A172 (cell line): Measurements from ENCODE around the gene SYVN1. TPM values are rescaled to one million over a fixed set of nuclear protein-coding genes. Genes with fewer than 3 reads are reported as not detected.
"Not testable (repeated sequence)": the region's sequence is repeated elsewhere in the genome, so short reads cannot be mapped to it uniquely, and the experiment has no call there.

Experiments
- DNase-seq: peaks from one replicate; pipeline ENCODE4 v3.0.0-alpha.2; 2015; ENCODE audit warnings: low spot score
- total RNA-seq: library from RNA; depleted of rRNA; stranded (reverse); fragments of >200 nt; shearing (Covaris generic); gene quantifications from 2 replicates; pipeline ENCODE4 v1.2.3, GENCODE V29; 2014

The SYVN1 gene
- total RNA-seq, 1 experiment from 2014 or later = 30.6 TPM

GRCh38 chr11:65127473-65128181 lies 6.7 kb downstream of the SYVN1 start:
- no peak for DNase-seq

GRCh38 chr11:65126624-65127274 lies 7.6 kb downstream of the SYVN1 start:
- DNase-seq = no peak

DNA sequence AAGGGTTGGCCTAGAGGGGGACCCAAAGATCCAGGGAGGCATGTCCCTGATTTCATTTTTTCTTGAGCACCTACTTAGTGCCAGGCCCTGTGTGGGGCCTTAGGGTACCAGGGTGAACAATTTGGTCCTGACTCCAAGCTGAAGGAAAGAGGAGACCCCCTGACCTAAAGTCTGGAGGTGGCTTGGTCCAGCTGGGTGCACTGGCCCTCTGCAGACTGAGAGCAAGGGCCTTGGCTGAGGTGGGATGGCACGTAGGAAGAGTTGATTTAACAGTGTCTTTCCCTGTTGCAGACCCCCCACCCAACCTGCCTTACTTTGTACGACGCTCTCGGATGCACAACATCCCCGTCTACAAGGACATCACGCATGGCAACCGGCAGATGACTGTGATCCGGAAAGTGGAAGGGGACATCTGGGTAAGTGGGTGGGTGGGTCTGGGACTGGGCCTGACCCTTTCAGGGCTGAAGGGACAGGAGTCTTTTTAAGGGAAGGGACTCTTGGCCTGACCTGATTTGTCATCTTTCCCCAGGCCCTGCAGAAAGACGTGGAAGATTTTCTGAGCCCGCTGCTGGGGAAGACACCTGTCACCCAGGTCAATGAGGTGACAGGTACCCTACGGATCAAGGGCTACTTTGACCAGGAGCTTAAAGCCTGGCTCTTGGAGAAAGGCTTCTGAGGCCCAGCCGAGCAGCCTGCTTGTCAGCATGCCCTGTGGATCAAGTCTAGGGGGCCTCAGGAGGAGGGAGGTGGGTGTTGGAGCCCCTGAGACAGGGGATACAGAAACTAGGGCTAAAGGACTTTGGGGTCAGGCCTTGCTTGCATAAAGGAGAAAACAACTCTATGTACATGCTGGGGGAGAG lies 8.9 kb downstream of the SYVN1 start:
- DNase-seq = no peak

DNA sequence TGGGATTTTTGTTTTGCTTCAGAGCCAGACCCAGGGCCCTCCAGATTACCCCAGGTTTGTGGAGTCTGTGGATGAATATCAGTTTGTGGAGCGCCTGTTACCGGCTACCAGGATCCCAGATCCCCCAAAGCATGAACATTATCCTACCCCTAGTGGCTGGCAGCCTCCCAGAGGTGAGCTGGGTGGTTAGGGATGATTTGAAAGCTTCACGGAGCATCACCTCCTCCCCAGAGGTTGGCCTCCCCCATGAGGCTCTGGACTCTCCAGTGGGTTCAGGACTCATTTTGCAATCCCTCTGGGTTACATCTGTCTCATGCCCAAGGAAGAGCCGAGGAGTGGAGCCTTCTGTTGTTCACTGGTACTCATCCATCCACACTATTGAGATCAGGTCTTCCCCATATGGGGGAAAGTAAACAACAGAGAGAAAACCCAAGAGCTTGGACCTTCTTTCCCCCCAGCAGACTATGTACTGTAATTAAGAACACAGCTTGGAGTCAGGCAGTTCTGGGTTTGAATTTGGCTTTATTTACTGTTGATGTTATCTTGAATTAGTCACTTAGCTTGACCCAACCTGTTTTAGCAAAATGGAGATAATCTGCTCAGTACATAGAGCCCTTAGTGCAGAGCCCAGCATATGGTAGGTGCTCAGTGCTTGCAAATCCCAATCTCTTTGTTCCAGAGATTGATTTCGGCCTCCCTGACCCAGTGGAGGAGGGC lies 9.7 kb downstream of the SYVN1 start:
- DNase-seq = no peak

DNA sequence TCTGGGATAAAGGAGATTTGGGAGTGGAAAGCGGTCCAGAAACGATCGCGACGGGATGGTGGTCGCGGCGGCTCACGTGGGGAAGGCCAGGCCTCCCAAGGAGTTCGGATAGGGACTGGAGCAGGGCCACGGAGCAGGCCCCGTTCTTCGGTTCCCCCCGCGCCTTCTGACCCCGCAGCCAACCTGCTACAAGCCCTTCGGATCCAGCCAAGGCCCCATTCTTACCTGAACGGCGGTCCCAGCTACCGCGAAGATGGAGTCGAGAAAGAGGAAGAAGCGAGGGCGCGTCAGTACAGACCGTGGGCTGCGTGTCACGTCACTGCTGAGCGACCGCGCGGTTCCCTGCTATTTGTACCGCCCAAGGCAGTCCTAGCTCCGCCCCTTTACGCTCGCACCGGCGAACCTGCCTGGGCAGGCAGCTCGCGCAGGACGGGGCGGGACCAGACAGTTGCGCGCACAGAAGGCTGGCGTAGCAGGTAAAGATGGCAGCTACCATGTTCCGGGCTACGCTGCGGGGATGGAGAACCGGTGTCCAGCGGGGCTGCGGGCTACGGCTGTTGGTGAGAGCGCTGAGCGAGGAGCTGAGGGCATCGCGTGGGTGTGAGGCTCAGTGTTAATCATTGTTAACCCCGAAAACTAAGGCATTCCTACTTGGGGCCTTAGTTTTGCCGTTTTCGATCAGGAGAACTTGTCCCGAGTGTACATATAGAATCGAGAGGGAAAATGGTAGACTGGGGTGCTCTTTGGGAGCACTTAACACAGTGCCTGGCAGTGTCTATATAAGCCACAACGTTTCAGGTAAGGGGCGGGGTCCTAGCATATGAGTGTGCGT lies 12.2 kb downstream of the SYVN1 start, which contains the start of the genes FAU and MRPL49:
Gene FAU (minus strand): TSS at position 270 of the 832 bp plus-strand sequence. CDS start 321 bp downstream, outside the sequence.
Gene MRPL49 (plus strand): TSS at position 457 of the 832 bp plus-strand sequence. CDS start 26 bp downstream, at position 483.
- peak; percentile 94 for DNase-seq

DNA sequence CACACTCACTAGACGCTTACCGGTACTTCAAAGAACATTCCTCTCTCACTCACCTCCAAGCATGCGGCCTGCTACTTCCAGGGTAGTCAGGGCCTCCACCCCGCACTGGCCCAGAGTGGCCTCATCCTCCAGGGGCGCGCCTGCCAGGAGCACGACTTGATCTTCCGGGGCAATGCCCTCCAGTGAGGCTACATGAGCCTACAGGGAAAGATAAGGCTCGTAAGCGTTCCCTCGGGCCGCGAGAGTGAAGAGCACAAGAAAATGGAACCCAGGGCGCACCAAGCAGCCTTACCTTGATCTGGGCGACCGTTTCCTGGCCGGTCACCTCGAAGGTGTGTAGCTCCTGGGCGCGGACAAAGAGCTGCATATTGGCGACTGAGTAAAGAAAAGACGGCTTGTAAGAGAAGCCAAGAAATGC lies 12.9 kb downstream of the SYVN1 start:
- DNase-seq = no peak

- DNase-seq = no peak
These were observed 13.5 kb downstream of the SYVN1 start for GRCh38 chr11:65120831-65121230.

- no peak for DNase-seq
These were observed 14.7 kb downstream of the SYVN1 start for GRCh38 chr11:65119670-65119995.

GRCh38 chr11:65118891-65119669 lies 15.2 kb downstream of the SYVN1 start:
- not testable (repeated sequence) for DNase-seq

- DNase-seq = no peak
These were observed 16.1 kb downstream of the SYVN1 start for GRCh38 chr11:65118097-65118837.

- DNase-seq = peak; percentile 96
These were observed 16.9 kb downstream of the SYVN1 start, which contains the start of gene ZNHIT2 for GRCh38 chr11:65117206-65118096. ZNHIT2 (minus strand) TSS chr11:65117701; CDS start chr11:65117653, 48 bp downstream.

DNA sequence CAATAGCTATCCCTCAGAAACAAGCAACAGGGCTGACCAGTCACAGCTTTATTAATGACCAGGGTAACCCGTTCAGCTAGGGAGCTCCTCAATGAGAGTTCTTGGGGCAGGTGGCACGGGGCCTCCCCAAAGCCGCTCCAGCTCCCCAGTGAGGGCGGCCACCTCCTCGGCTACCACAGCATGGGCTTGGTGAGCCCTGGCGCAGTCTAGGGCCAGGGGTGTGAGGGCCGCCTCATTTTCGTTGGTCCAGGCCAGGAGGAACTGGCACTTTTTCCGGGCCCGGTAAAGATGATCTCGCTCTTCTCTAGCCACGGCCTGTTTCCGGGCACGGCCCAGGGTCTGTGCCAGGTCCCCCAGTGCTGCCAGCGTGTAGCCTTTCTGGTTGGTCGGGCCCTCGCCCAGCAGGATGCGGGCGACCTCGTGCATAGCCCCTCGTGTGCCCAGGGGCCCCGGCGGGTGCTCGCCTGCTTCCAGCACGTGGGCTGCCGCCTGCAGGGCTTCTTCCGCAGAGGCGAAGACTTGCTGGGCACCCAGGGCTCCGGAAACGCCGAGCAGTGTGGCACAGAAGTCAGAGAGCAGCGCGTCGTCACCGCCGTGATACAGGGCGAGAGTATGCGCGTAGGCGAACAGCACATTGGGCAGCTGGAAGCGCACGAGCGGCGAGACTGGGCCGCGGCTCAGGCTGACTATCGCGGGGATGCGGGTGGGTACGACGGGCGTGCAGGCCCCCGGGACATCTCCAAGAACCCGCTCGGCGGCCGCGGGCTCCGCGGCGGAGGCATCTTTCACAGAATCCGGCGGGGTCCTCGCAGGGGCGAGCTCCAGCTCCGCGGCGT lies 17.7 kb downstream of the SYVN1 start:
- DNase-seq = no peak

- DNase-seq = no peak
These were observed 18.8 kb downstream of the SYVN1 start for GRCh38 chr11:65115361-65116082.

DNA sequence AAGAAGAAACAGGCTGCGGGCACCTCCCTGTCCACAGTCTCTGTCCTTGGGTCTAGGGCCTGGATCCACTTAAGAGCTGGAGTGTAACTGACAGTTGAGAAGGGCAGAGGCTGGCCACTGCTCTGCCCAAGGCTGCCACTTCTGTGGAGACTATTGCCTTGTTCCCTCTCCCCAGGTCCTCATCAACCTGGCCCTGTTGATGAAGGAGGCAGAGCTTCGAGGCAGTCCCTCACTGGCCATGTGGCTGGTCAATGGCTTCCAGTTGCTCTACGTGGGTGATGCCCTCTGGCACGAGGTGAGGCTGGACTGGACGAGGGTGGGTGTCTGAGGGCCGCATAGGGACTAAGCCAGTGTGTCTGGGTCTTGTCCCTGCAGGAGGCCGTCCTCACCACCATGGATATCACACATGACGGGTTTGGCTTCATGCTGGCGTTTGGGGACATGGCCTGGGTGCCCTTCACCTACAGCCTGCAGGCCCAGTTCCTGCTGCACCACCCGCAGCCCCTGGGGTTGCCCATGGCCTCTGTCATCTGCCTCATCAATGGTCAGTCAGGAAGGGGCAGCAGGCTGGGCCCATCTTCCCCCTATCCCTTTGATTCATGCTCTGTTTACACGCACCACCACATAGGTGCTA lies 19.7 kb downstream of the SYVN1 start:
- DNase-seq = no peak

- DNase-seq = no peak
These were observed 20.5 kb downstream of the SYVN1 start for GRCh38 chr11:65113839-65114238.

- DNase-seq = no peak
These were observed 21.0 kb downstream of the SYVN1 start for GRCh38 chr11:65113361-65113756.
